ENCODE measurements around the gene PPTC7.

The PPTC7 gene

GRCh38 chr12:110501752-110502738 is 81.1 kb downstream of the PPTC7 start, which contains the start of the genes RAD9B and VPS29 (continued):
- TF ChIP-seq ZNF501 (tag by site-specific recombination; IDR thresholded peaks at IDR 0.05) = peak; percentile 89
- TF ChIP-seq PATZ1 (tag by site-specific recombination; IDR thresholded peaks at IDR 0.05) = peak; percentile 93
- peak; percentile 19 for TF ChIP-seq ZNF561 (tag by site-specific recombination; IDR thresholded peaks at IDR 0.05; ENCODE audit: borderline replicate concordance)
- peak; percentile 66; the same call in 1 of the 2 replicates for TF ChIP-seq TRIM28 (IDR thresholded peaks at IDR 0.05; ENCODE audit: borderline replicate concordance, low read length)
- peak; percentile 76; the same call in 1 of the 2 replicates for TF ChIP-seq ZNF2 (tag by site-specific recombination; IDR thresholded peaks at IDR 0.05)
- no peak for TF ChIP-seq ZNF670 (tag by site-specific recombination; IDR thresholded peaks at IDR 0.05; ENCODE audit: low read depth)
- TF ChIP-seq, protein P1, sequence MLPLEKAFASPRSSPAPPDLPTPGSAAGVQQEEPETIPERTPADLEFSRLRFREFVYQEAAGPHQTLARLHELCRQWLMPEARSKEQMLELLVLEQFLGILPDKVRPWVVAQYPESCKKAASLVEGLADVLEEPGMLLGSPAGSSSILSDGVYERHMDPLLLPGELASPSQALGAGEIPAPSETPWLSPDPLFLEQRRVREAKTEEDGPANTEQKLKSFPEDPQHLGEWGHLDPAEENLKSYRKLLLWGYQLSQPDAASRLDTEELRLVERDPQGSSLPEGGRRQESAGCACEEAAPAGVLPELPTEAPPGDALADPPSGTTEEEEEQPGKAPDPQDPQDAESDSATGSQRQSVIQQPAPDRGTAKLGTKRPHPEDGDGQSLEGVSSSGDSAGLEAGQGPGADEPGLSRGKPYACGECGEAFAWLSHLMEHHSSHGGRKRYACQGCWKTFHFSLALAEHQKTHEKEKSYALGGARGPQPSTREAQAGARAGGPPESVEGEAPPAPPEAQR (tag by site-specific recombination; IDR thresholded peaks at IDR 0.05) = no peak; the same call in 1 of the 2 replicates
- 0 out of 2 replicates have a peak, but pooled peaks have one; percentile 49 for TF ChIP-seq ZNF596 (tag by site-specific recombination; IDR thresholded peaks at IDR 0.05)
- TF ChIP-seq ZNF354C (tag by site-specific recombination; IDR thresholded peaks at IDR 0.05; ENCODE audit: borderline replicate concordance, low read depth) = no peak
- peak; percentile 8; the same call in 1 of the 2 replicates for TF ChIP-seq ZNF16 (tag by site-specific recombination; IDR thresholded peaks at IDR 0.05; ENCODE audit: low read depth)
- TF ChIP-seq, protein P2, sequence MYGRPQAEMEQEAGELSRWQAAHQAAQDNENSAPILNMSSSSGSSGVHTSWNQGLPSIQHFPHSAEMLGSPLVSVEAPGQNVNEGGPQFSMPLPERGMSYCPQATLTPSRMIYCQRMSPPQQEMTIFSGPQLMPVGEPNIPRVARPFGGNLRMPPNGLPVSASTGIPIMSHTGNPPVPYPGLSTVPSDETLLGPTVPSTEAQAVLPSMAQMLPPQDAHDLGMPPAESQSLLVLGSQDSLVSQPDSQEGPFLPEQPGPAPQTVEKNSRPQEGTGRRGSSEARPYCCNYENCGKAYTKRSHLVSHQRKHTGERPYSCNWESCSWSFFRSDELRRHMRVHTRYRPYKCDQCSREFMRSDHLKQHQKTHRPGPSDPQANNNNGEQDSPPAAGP (tag by site-specific recombination; IDR thresholded peaks at IDR 0.05) = peak; percentile 47; the same call in 1 of the 2 replicates
- peak; percentile 98 for TF ChIP-seq ZXDB (tag by site-specific recombination; IDR thresholded peaks at IDR 0.05)

DNA sequence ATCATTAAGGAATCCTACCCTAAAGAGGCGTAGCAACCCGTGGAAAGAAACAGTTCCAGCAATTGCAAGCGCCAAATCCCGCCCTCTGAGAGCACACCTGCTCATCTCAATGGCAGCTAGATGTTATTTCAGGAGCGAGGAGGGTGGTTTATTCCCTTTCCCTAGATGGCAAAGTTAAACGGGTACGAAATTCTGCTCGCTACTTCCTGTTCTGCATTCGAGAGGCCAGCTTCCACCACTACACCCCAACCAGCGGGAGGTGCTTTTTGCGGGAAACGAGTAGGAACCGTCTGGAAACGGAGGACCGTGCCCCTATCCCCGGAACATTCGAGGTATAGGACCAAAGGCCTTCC is 81.7 kb downstream of the PPTC7 start:
- no peaks in the 10 kb centered on the region for H3K9me3 ChIP-seq (ENCODE audit: control insufficient read depth, insufficient read depth, low read depth, low read length)
- H3K27ac ChIP-seq (ENCODE audit: extremely low read depth, low read depth, low read length) = peak overlapping the region; percentile 89
- ChIA-PET CTCF (interaction anchor here (0.9 to 1.2 kb wide), 2 partner anchors 91 to 110 kb away, joined by 4 to 5 read pairs; no protein-coding TSS in a partner anchor), POLR2A (interaction anchor here (1.7 to 3.3 kb wide), 2 partner anchors 32 to 51 kb away, joined by 7 to 44 read pairs; partner anchors contain the start of genes ARPC3, FAM216A and GPN3)
- H3K4me3 ChIP-seq (ENCODE audit: low read depth, low read length) = peak overlapping the region; percentile 90
- H3K4me1 ChIP-seq (ENCODE audit: control insufficient read depth, insufficient read depth, low read length) = peaks cover 9% of the 10 kb centered on the region
- H3K36me3 ChIP-seq (ENCODE audit: control insufficient read depth in 2 of 2, insufficient read depth in 1 of 2, low read length in 2 of 2) = peaks cover 8 to 10% of the 10 kb centered on the region in 2 experiments
- TF ChIP-seq PRDM10 (tag by site-specific recombination; IDR thresholded peaks at IDR 0.05) = peak; percentile 82
- TF ChIP-seq REPIN1 (tag by site-specific recombination; IDR thresholded peaks at IDR 0.05; ENCODE audit: low read depth) = no peak
- TF ChIP-seq, protein P3, sequence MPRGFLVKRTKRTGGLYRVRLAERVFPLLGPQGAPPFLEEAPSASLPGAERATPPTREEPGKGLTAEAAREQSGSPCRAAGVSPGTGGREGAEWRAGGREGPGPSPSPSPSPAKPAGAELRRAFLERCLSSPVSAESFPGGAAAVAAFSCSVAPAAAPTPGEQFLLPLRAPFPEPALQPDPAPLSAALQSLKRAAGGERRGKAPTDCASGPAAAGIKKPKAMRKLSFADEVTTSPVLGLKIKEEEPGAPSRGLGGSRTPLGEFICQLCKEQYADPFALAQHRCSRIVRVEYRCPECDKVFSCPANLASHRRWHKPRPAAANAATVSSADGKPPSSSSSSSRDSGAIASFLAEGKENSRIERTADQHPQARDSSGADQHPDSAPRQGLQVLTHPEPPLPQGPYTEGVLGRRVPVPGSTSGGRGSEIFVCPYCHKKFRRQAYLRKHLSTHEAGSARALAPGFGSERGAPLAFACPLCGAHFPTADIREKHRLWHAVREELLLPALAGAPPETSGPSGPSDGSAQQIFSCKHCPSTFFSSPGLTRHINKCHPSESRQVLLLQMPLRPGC (tag by site-specific recombination; IDR thresholded peaks at IDR 0.05) = no peak
- TF ChIP-seq CTCF (tag by site-specific recombination; IDR thresholded peaks at IDR 0.05) = peak; percentile 53; the same call in 1 of the 2 replicates
- TF ChIP-seq FEZF1 (tag by site-specific recombination; IDR thresholded peaks at IDR 0.05) = peak; percentile 5; the same call in 1 of the 2 replicates
- TF ChIP-seq, protein P4, sequence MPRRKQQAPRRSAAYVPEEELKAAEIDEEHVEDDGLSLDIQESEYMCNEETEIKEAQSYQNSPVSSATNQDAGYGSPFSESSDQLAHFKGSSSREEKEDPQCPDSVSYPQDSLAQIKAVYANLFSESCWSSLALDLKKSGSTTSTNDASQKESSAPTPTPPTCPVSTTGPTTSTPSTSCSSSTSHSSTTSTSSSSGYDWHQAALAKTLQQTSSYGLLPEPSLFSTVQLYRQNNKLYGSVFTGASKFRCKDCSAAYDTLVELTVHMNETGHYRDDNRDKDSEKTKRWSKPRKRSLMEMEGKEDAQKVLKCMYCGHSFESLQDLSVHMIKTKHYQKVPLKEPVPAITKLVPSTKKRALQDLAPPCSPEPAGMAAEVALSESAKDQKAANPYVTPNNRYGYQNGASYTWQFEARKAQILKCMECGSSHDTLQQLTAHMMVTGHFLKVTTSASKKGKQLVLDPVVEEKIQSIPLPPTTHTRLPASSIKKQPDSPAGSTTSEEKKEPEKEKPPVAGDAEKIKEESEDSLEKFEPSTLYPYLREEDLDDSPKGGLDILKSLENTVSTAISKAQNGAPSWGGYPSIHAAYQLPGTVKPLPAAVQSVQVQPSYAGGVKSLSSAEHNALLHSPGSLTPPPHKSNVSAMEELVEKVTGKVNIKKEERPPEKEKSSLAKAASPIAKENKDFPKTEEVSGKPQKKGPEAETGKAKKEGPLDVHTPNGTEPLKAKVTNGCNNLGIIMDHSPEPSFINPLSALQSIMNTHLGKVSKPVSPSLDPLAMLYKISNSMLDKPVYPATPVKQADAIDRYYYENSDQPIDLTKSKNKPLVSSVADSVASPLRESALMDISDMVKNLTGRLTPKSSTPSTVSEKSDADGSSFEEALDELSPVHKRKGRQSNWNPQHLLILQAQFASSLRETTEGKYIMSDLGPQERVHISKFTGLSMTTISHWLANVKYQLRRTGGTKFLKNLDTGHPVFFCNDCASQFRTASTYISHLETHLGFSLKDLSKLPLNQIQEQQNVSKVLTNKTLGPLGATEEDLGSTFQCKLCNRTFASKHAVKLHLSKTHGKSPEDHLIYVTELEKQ (tag by site-specific recombination; IDR thresholded peaks at IDR 0.05; ENCODE audit: borderline replicate concordance) = no peak
